Neural crest cell (in vitro differentiated cells): ENCODE measurements around the gene ZFX. TPM values are rescaled to one million over a fixed set of nuclear protein-coding genes. Genes with fewer than 3 reads are reported as not detected.

Source experiments
- DNase-seq: peaks from one replicate; pipeline ENCODE4 v3.0.0; 2021; ENCODE audit warnings: low read depth, mixed read lengths, low spot score
- H3K27ac Mint-ChIP-seq: one replicate; pipeline ENCODE4 v1.8.0; 2021; ENCODE audit warnings: mild to moderate bottlenecking, mixed read lengths; ENCODE audit not compliant: unreplicated experiment
- H3K27me3 Mint-ChIP-seq: 2 replicates; pipeline ENCODE4 v1.8.0; 2021; ENCODE audit warnings: low read depth, mild to moderate bottlenecking, mixed read lengths
- H3K36me3 Mint-ChIP-seq: 2 replicates; pipeline ENCODE4 v1.8.0; 2021; ENCODE audit warnings: low read depth, mild to moderate bottlenecking, mixed read lengths
- H3K4me1 Mint-ChIP-seq: 2 replicates; pipeline ENCODE4 v1.8.0; 2021; ENCODE audit warnings: mixed read lengths
- H3K4me3 Mint-ChIP-seq: one replicate; pipeline ENCODE4 v1.8.0; 2021; ENCODE audit warnings: mild to moderate bottlenecking, mixed read lengths
- H3K9me3 Mint-ChIP-seq: 2 replicates; pipeline ENCODE4 v1.8.0; 2021; ENCODE audit warnings: mixed read lengths
- total RNA-seq: library from RNA; stranded (reverse); gene quantifications from 2 replicates; pipeline ENCODE4 v1.2.1, GENCODE V29; 2021
- TF ChIP-seq, protein P1 (sequence below): fragments of 200-600 bp; sonication (generic); conservative IDR thresholded peaks from 2 replicates; pipeline ENCODE4 v1.5.0; 2021; ENCODE audit warnings: antibody characterized with exemption, mild to moderate bottlenecking

The ZFX gene
- total RNA-seq, 1 donor from 2014 or later, result 83.6 TPM

DNA sequence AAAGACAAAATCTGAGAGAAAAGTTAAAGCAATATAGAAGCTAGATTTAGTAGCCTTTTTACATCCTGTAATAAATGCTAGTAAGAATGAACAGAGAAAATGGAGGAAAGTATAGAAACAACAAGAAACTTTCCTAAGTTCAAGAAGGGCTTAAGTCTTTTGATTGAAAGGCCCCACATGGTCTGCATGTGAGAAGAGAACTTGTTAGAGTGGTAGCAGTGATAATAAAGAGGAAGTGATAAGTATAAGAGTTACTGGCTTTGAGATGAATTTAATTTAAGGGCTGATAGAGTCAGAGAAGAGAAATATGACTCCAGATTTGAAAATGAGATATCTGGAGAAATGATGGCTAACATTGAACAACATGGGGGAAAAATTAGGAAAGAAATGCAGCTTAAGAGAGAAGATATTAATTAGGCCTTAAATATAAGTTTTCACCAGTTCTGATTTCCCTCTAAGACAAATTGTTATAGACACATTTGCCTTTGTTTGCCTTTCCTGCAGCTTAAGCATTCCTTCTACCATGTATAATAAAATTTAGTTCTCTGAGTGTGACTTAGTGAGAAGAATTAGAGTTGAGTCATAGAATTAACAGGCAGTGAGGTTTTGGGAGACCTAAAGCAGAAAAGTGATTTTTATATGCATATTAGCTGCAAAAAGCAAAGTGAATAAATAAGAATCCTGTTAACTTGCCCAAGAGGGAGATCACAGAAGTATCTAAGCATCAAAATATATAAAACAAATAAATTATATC, 18.4 kb downstream of the ZFX start:
- peaks cover 22% of the 10 kb centered on the region for H3K4me1 Mint-ChIP-seq

DNA sequence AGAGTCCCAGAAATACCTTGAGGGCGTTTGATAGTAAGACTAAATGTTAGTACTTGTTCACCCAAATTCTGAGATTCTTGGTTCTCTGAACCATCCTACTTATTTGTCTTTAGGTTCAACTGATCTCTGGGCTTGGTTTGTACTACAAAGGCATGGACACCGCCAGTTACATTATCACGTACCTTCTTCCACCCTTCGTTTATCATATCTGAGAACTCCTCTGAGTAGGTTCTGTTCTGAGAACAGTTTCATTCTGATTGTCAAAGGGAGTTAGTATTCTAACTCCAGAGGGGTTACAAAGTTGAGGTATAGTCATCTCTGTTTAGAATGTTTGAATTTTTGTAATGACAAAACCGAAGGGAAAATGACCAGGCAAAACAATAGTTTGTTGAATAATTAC, 19.3 kb downstream of the ZFX start:
- Mint-ChIP-seq H3K27me3 (no peaks in the 10 kb centered on the region), H3K4me3 (no peak overlapping the region), H3K36me3 (peaks cover 14% of the 10 kb centered on the region), H3K9me3 (peaks cover 3% of the 10 kb centered on the region), H3K27ac (no peak overlapping the region), H3K4me1 (peaks cover 22% of the 10 kb centered on the region)
- TF ChIP-seq, protein P1, sequence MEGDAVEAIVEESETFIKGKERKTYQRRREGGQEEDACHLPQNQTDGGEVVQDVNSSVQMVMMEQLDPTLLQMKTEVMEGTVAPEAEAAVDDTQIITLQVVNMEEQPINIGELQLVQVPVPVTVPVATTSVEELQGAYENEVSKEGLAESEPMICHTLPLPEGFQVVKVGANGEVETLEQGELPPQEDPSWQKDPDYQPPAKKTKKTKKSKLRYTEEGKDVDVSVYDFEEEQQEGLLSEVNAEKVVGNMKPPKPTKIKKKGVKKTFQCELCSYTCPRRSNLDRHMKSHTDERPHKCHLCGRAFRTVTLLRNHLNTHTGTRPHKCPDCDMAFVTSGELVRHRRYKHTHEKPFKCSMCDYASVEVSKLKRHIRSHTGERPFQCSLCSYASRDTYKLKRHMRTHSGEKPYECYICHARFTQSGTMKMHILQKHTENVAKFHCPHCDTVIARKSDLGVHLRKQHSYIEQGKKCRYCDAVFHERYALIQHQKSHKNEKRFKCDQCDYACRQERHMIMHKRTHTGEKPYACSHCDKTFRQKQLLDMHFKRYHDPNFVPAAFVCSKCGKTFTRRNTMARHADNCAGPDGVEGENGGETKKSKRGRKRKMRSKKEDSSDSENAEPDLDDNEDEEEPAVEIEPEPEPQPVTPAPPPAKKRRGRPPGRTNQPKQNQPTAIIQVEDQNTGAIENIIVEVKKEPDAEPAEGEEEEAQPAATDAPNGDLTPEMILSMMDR, result no peak
- DNase-seq, result no peak

More for the DNA sequence above, 18.4 kb downstream of the ZFX start:
- TF ChIP-seq, protein P1, result no peak
- Mint-ChIP-seq H3K9me3 (peaks cover 3% of the 10 kb centered on the region), H3K27me3 (no peaks in the 10 kb centered on the region), H3K4me3 (no peak overlapping the region), H3K36me3 (peaks cover 11% of the 10 kb centered on the region), H3K27ac (no peak overlapping the region)
- DNase-seq, result no peak

DNA sequence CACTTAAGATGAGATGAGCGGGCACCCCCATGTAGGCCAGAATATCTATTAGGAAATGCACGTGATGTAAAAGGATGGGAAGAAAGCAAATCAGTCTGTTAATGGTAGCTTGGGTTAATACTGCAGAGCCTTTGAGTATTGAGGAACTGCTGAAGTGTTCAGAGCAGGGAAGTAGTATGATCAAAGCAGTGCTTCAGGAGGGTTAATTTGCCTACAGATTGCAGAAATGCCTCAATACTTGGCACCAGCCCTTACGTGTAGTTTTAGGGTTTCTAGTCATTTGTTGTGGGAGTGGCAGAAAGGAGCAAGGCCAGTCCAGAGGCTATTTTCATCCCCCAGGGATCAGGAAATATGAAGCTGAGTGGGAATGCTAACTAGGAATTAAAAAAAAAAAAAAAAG, 19.7 kb downstream of the ZFX start:
- Mint-ChIP-seq H3K36me3 (peaks cover 14% of the 10 kb centered on the region), H3K4me3 (no peak overlapping the region), H3K4me1 (peaks cover 22% of the 10 kb centered on the region), H3K9me3 (peaks cover 3% of the 10 kb centered on the region), H3K27me3 (no peaks in the 10 kb centered on the region), H3K27ac (no peak overlapping the region)
- TF ChIP-seq, protein P1, result no peak
- DNase-seq, result no peak

DNA sequence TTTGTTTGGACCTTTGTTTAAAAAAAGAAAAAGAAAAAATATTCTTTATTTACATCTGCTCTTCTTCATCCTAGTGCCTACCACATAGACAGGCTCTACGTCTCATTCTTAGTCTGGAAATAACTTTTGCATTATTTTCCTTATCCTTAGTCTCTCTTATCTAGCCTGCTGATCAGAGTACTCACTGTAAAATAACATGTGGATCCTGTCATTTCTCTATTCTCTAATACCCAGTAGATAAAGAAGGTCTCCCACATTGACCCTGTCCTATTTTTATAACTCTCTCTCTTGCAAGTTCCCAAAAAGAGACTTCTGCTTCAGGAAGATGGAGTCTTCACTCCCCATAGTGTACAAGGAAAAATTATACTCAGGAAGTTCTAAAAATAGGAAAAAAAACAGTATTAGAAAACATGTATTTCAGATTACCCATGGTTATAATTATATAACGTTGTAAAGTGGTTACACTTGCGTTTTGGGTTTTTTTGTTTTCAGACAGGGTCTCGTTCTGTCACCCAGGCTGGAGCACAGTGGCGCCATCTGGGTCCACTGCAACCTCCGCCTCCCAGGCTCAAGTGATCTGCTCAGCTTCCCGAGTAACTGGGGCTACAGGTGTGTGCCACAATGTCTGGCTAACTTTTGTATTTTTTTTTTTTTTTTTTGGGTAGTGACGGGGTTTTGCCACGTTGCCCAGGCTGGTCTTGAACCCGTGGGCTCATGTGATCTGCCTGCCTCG, 23.8 kb downstream of the ZFX start:
- Mint-ChIP-seq H3K27me3 (no peaks in the 10 kb centered on the region), H3K4me1 (peaks cover 12% of the 10 kb centered on the region), H3K27ac (no peak overlapping the region), H3K4me3 (no peak overlapping the region), H3K9me3 (peaks cover 3% of the 10 kb centered on the region), H3K36me3 (peaks cover 32% of the 10 kb centered on the region)
- TF ChIP-seq, protein P1, result no peak
- no peak for DNase-seq

DNA sequence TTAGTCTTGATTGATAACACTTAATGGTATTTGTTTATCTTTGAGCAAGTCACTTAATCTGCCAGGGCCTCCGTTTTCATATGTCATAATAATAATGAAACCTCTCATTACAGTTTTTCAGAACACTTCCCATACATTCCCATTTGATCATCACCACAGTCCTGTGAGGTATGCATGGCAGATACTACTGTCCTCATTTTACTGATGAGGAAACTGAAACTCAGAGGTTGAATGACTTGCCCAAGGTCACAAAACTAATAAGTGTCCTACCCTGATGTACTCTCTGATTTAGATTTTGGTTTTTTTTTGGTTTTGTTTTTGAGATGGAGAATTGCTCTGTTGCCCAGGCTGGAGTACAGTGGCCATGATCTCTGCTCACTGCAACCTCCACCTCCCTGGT, 25.7 kb downstream of the ZFX start:
- no peaks in the 10 kb centered on the region for H3K27me3 Mint-ChIP-seq
- peaks cover 33% of the 10 kb centered on the region for H3K36me3 Mint-ChIP-seq
- no peak overlapping the region for H3K4me3 Mint-ChIP-seq
- TF ChIP-seq, protein P1, result no peak
- no peaks in the 10 kb centered on the region for H3K9me3 Mint-ChIP-seq
- H3K4me1 Mint-ChIP-seq, result no peaks in the 10 kb centered on the region
- no peak for DNase-seq
- H3K27ac Mint-ChIP-seq, result no peak overlapping the region
